Stimulated activated CD4-positive, alpha-beta T cell treated with anti-CD3 and anti-CD28 coated beads, Interleukin-12 subunit alpha, Interleukin-12 subunit beta, amount 100 ng/mL, for 48 hours (primary cell): Measurements from ENCODE around the gene PLA2G4D.

Experiments
- DNase-seq, 3 donors: peaks; one replicate each; pipeline ENCODE4 v3.0.0-alpha.2; 2020; ENCODE audit warnings: low read depth in 2 of 3, low spot score in 1 of 3

The PLA2G4D gene

DNA sequence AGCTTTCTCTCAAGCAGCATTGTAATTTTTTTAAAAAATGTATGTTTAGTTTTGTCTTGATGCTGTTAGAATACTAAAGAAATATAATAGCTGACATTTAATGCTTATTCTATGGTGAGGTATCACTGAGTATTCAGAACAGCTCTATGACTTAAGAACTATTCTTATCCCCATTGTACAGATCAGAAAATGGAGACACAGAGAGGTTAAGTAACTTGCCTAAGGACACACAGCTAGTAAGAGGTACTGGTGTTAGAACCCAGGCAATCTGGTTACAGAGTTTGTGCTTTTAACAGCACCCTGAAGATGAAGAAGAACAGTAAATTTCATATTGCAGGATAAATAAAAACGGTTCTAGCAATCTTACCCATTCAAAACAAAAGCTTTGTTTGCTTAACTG lies 15.5 kb downstream of the PLA2G4D start:
- DNase-seq, result no peak

DNA sequence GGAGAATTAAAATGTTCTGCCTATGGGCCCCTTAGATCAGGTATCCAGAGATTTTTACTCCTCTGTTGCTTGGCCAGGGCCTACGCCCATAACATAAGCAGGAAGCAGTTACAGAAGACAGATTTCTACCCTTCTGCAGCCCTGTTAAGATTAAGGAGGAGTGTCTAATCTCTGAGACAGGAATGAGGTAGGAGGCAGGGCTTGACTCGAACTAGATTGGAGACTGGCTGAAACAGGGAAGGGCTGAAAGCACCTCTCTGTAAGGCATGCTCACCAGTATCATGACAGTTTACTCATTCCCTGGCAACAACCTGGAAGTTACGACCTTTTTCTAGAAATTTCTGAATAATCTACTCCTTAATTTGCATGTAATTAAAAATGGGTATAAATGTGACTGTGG lies 16.7 kb downstream of the PLA2G4D start:
- DNase-seq, result no peak

DNA sequence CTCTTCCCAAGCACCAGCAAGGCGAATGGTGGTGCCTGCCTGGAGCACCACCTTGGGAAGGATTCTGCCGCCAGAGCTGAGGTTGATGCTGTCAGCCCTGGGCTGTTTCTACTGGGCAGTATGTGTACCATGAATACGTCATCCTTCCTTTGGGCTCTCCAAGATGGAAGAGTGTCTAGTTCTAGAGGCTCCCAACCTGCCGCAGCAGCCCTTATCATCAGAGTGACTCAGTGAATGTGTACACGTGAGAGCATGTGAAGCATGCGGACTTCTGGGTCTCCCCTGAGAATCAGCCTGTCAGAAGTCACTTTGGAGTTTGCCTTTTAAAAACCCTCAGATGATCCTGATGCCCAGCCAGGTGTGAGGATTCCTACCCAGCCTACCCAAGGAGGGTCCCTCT lies 20.9 kb downstream of the PLA2G4D start:
- no peak for DNase-seq

DNA sequence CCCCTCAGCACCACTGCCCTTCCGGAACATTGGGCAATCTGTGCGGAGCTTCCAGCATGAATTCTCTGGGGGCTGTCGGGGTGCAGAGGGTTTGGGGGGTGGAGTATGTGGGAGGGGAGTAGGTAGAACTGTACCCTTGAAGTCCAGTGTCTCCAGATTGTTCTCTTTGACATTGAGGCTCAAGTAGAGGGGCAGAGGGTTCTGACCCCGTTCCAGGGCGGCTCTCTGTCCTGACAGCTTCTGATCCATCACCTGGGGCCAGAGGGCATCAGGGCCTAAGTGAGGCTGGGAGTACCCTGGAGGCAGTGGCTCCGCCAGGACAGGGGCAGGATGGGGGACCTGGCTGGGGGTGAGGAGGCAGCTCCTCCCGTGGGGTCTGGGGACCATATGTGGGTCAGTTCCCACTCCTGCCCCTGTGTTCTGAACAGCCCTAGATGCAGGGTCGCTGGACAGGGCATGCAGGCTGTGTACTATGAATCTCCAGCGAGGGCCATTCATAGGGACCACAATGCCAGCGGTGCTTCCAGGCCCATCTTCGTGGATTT lies 22.1 kb downstream of the PLA2G4D start:
- DNase-seq, result no peak

DNA sequence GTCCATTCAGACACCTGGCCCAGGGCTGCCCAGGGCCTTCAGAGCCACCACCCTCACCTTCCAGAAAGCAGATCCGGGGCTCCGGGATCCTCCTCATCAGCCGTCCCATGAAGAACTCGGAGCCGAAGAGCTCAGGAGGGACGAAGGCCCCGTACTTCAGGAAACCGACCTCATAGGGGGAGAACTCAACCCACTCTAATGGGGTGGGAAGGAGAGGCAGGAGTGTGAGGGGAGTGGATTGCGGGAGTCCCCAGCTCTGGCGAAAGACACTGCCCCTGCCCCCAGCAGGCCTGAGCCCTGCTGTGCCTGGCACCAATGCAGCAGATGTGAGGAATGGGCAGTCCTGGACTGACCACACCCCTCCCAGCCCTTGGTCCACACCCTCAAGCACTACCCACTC lies 22.6 kb downstream of the PLA2G4D start:
- DNase-seq, result no peak

DNA sequence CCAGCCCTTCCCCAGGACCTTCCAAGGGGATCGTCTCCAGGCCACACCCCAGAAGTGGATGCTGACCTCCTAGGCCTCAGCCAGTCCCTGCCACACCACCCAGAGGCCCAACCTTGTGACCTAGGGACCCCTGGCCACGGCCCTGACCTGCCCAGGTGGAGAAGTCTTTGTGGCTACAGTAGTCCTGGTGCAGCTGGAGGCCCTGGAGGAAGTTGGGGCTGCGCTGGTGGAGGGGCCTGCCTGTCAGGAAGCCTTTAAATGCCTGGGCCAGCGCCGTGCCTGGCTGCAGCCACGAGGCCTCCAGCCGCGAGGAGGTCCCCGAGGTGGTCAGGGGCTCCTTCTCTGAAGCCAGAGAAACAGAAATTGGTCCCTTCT lies 23.4 kb downstream of the PLA2G4D start:
- DNase-seq, result no peak

DNA sequence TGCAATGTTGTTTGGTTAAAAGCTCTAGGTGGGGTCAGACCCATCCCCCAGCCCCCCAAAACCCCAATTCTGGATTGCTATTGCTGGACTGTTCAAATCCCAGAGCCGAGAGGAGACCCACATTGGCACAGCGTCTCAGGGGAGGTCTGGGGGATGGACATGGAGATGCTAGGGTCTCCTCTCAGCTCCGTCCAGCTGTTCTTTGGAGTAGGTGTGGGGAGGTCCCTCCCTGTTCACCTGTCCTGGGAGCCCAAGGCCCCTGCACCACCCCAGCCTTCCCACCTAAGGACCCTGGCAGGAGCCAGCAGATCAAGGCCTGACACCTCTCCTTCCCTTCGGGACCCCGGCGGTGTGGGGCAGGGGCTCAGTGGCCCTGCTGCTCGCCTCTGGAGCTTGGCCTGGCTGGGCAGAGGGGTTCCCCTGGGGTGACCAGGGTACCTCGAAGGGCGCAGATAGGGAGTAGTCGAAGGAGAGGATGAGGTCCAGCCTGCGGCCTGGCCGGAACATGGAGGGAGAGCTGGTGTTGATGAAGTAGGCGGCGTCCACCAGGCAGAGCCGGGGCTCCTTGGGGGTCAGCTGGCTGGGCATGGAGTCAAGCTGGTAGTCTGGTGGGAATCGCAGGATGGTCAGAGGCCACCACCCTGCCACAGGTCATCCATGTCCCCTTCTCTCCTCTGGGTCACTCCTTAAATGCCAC lies 23.9 kb downstream of the PLA2G4D start:
- DNase-seq, result no peak

DNA sequence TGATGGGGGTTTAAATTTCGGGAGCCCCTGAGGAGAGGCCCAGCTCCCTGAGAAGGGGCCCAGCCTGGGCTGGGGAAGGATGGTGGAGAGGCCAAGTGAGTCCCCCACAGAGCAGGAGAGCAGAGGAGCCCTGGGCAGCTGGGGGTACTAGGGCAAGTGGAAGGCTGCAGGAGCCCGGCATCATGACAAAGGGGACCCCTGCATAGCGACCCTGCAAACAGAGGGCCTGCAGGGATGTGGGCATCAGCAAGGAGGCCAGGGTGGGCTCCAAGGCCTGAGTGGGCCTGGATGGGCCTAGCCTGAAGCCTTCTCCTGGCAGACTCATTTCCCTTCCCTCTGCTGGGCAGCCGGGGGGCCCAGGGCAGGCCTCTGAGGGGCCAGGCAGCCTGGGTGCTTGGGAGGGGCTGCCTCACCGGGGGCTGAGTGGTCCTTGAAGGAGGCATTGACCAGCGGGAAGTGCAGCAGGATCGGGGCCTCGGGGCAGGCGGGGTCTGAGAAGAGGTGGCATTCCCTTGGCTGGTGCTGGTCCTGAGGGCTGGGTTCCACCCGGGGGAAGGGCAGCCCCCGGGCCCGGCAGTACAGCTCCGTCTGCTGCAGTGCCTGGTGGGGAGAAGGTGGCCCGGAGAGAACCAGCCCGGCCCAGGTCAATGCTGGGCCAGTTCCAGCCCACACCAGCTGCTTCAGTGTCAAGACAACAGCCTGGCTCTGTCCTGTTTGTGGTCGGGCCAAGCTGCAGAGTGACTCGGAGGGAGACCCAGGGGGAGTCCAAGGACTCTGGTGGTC lies 24.7 kb downstream of the PLA2G4D start:
- DNase-seq, result no peak

DNA sequence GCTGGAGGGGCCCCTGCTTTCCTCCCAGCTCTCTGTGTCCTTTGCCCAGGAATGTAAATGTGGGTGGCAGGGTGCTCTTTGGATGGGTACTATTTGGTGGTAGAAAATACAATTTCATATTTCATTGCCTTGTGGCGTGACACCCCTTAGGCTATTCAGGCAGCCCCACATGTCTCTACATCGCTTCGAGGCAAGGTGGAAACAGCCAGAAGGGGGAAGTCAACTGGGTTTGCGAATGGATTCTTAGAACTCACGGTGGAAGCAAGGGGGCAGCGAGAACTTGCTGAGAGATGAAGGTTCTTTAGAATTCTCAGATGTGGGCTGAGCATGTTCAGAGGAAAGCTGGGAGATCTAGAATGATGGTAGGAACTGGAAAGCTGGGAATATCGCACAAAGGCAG lies 25.3 kb downstream of the PLA2G4D start:
- DNase-seq, result no peak

DNA sequence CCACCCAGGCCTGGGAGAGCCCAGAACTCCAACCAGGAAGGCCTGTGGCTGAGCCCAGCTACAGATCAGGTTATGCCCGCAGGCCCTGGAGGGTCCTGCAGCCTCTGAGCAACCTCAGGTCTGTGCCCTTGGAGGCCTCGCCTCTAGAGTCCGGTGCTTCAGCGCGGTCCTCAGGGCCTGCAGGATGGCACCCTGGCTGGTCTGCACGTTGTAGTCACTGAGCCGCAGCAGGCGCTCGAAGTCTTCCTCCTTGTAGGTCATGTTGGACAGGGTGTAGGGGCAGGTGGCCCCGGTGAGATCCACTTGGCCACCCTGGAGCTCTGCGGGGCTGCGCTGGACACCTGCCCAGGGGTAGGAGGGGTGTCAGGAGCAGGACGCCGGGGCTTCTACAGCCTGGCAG lies 25.8 kb downstream of the PLA2G4D start:
- DNase-seq, result no peak

DNA sequence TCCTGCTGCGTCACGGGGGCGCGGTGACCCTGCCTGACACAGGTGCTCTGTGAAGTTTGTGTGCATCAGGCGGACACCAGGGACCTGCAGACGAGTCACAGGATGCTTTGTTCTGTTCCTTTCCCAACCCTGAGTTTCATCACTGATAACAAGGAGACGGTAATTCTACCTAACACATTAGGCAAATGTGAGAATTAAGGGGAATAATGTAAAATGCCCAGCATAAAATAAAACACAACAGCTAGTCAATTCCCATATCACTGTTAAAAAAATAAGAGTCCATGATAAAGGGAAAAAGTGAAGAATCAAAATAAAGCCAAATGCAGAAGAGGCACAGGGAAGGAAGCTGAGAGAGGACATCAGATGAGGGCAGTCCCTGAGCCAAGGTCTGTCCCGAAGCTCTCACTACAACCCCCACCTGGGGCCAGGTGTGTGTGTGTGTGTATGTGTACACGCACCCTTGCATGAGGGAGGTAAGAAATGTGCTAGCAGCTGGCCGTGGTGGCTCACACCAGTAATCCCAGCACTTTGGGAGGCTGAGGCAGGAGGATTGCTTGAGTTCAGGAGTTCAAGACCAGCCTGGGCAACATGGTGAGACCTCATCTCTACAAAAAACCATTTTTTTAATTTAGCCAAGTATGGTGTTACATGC lies 27.5 kb downstream of the PLA2G4D start:
- no peak for DNase-seq

DNA sequence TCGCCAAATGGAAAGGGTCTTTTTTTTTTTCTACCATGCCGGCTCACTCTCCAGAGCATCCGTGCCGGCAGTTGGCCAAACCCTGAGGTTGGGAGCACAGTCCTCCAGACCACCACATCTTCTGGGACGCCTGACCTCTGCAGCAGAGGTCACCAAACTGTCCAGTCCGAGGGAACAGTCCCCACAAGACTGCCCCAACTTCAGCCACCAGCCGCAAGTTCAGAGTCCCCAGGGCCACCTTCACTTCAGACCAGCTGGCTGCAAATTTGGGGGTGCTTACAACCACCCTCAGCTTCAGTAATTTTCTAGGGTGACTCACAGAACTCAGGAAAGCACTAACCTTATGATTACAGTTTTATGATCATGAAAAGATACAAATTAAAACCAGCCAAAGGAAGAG lies 28.9 kb downstream of the PLA2G4D start:
- DNase-seq, result no peak

DNA sequence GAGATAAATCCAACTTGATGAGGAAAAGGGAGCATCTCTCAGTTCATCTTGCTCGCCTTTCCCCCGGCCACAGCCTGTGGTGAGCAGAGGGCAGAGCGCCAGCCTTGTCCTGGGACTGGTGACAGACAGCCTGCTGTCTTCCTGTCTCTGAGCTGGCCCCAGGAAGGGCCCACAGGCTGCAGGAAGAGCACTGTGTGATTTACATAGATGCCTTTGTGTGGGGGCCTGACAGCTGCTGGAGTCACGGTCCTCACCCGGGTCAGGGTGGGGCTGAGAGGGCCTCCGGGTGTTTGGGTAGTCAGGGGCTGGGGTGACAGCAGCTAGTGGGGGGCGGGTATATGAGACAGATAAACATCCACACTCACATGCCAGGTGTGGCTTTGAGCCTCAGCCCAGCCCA lies 29.3 kb downstream of the PLA2G4D start:
- no peak for DNase-seq

DNA sequence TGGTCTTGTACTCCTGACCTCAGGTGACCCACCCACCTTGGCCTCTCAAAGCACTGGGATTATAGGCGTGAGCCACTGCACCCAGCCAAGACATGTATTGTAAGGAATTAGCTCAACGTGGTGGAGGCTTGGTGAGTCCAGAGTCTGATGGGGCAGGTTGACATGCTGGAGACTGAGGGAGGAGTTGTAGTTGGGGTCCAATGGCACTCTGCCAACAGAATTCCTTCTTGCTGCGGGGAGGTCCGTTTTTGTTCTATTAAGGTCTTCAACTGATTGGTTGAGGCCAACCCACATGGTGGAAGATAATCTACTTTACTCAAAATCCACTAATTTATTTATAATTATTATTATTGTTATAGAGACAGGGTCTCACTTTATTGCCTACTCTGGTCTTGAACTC lies 30.1 kb downstream of the PLA2G4D start:
- no peak for DNase-seq

DNA sequence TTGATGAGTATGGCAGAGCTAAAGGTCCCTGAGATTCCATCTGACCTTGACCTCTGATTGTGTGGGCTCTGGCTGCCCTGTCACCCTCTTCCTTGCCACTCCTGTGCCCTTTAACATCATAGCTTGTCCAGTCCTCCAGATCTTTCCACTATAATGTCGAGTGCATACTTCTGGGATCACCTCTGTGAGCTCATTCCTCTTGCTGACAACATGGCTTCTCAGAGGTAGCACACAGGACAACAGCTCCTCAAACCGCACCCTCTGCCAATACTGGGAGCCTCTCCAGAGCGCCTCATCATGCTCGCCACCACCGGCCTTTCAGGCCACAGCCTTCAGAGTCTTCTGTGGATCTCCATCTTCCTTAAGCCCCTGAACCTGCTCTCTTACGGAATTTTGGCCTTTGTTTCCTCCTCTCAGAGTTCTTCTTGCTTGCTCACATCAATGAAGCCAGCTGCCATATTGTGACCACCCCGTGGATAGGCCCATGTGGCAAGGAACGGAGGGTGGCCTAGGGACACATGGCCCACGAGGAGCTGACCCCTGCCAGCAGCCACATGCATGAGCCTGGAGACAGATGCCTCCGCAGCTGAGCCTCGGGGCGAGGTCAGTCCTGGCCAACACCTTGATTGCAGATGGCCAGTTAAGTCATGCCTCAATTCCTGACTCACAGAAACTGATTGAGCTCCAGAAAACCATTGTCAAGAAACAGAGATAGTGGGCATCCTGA lies 31.1 kb downstream of the PLA2G4D start:
- no peak for DNase-seq

DNA sequence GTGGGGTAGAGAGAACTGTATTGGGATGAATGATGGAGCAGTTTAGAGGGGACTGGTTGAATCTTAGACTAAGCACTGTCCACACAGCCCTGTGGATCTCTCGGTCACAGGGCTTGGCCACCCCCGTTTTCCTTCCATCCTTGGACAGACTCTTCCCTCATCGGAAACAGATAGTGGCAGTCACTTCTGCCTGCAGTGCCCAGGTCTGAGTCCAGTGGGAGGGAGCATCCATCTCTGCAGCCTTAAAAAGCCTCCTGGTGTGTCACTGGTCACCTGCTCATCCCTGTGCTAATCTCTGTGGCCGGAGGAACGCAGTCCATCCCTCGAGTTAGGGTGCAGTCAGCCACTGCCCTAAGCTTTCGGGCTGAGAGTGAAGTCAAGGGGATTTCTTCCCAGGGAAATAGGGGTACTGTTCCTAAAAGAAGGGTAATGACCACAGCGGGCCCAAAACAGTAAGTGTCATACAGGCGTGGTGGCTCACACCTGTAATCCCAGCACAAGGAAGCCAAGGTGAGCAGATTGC lies 32.0 kb downstream of the PLA2G4D start:
- no peak for DNase-seq

DNA sequence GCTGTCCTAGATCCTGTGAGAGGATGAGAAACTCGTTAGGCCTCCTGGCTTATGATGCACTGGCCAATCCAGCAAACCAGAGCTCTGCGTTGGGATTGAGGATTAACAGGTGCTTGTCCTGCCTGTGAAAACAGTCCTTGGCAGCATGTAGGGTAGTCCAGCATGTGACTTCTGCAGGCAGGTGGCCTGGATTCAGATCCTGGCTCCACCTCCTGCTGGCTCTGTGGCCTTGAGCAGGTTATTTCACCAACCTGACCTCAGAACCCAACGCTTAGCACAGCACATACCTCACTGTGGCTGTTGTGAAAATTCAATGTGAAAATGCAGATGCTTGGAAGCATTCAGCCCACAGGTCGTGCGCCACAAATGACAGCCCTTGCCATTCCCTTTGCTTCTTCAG lies 33.6 kb downstream of the PLA2G4D start:
- DNase-seq, result no peak

DNA sequence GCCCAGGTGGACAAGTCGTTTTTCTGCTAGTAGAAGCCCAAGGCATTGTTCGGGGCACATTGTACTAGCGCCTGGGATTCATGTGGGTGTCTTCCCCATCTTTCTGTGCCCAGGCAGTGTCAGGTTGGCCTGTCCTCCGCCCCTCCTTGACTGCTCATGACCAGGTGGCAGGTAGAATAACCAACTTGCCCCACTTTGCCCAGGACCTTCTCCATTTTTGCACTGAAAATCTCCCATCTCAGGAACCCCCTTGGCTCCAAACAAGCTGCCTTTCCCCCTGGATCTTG lies 33.9 kb downstream of the PLA2G4D start:
- no peak for DNase-seq

DNA sequence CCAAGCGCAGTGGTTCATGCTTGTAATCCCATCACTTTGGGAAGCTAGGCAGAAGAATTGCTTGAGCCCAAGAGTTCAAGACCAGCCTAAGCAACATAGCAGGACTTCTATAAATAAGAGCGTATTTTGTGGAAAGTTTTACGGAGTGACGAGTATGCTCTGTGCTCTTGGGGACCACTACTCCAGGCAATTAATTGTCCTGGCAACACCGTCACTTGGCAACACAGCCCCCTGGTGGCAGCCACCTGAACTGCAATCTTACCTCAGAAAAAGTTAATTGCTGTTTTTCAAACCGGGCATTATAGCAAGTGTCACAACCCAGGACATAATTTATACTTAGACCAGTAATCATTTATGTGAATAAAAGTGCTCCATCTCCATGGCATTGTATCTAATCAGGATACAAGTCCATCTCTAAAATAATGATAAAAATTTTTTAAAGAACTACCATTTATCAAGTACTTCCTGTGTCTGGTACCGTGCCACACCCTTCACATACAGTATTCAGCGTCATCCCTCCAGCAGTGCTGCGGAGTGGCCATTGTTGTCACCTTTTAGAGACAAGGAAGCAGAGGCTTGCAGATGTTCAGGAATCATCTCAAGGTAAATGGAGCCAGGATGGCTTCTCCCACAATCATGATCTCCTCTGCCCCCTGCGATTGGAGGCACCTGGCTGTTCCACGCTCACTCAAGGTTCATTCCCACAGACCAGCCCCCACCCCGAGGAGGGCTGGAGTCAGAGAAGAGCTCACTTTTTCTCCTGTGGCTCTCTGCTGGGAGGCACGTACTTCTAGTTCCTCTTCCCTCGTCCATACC lies 34.5 kb downstream of the PLA2G4D start:
- peak; percentile 51 to 80 (median 55) for DNase-seq

DNA sequence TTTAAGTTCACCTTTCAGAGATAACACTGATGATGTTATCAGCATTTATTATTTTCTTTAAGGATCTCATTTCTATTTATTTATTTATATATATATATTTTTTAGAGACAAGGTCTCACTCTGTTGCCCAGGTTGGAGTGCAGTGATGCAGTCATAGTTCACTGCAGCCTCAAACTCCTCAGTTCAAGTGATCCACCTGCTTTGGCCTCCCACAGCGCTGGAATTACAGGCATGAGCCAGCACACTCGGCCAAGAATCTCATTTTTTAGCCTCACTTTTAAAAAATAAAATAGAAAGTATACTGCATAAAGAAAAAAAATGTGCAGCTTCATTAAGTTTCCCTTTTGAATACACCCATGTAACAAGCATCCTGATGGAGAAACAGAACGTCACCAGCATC lies 35.6 kb downstream of the PLA2G4D start:
- DNase-seq, result no peak
